Activated B cell treated with CpG ODN at 0.5 μM for 24 hours (primary cell): ENCODE measurements around the gene ACBD3. TPM values are rescaled to one million over a fixed set of nuclear protein-coding genes. Genes with fewer than 3 reads are reported as not detected.

Source experiments
- ATAC-seq: fragments of 200-7000 bp; cut with Tn5 transposase; one replicate; pipeline ENCODE4 v1.10.0; 2021; ENCODE audit warnings: low read depth, mild to moderate bottlenecking, moderate library complexity
- CTCF ChIA-PET: fragments of 350-600 bp; sonication (Branson Sonifier 250); formaldehyde crosslinking; loops from one replicate; lab custom pipeline; 2021; ENCODE audit warnings: antibody characterized with exemption; lab: Charles Lee
- POLR2A ChIA-PET: fragments of 350-600 bp; sonication (Branson Sonifier 250); formaldehyde crosslinking; loops from one replicate; lab custom pipeline; 2021; ENCODE audit warnings: antibody characterized with exemption; lab: Charles Lee
- DNase-seq: peaks from one replicate; pipeline ENCODE4 v3.0.0; 2022
- H3K27ac Mint-ChIP-seq: one replicate; pipeline ENCODE4 v1.8.0; 2020; ENCODE audit warnings: mixed read lengths
- H3K27me3 Mint-ChIP-seq: one replicate; pipeline ENCODE4 v1.8.0; 2021; ENCODE audit warnings: mixed read lengths
- H3K36me3 Mint-ChIP-seq: one replicate; pipeline ENCODE4 v1.8.0; 2021; ENCODE audit warnings: low read depth, mixed read lengths
- H3K4me1 Mint-ChIP-seq: one replicate; pipeline ENCODE4 v1.8.0; 2021; ENCODE audit warnings: mixed read lengths
- H3K4me3 Mint-ChIP-seq: one replicate; pipeline ENCODE4 v1.8.0; 2020; ENCODE audit warnings: mild to moderate bottlenecking, mixed read lengths
- H3K9me3 Mint-ChIP-seq: one replicate; pipeline ENCODE4 v1.8.0; 2020; ENCODE audit warnings: mixed read lengths
- intact Hi-C: fragments of 100-400 bp; cut with micrococcal nuclease; formaldehyde crosslinking; loops from one replicate; pipeline ENCODE4 v1.15.1; 2024
- total RNA-seq: library from RNA; stranded (reverse); gene quantifications from 2 replicates; pipeline ENCODE4 v1.2.3, GENCODE V29; 2022
- TF ChIP-seq, protein P1 (sequence below): fragments of 200-600 bp; IDR thresholded peaks from one replicate; pipeline ENCODE4 v1.8.0; 2022; ENCODE audit warnings: antibody characterized with exemption, mild to moderate bottlenecking

ACBD3 gene
- total RNA-seq, 1 donor from 2014 or later = 38.6 TPM

GRCh38 chr1:226216056-226216455 lies 29.5 kb upstream of the ACBD3 start:
- Mint-ChIP-seq H3K4me3 (no peak overlapping the region), H3K27ac (no peak overlapping the region), H3K36me3 (no peaks in the 10 kb centered on the region), H3K27me3 (no peaks in the 10 kb centered on the region), H3K4me1 (peaks cover 9% of the 10 kb centered on the region), H3K9me3 (no peaks in the 10 kb centered on the region)
- intact Hi-C loops = no loop called here
- ATAC-seq (no peak), DNase-seq (no peak)
- TF ChIP-seq, protein P1, sequence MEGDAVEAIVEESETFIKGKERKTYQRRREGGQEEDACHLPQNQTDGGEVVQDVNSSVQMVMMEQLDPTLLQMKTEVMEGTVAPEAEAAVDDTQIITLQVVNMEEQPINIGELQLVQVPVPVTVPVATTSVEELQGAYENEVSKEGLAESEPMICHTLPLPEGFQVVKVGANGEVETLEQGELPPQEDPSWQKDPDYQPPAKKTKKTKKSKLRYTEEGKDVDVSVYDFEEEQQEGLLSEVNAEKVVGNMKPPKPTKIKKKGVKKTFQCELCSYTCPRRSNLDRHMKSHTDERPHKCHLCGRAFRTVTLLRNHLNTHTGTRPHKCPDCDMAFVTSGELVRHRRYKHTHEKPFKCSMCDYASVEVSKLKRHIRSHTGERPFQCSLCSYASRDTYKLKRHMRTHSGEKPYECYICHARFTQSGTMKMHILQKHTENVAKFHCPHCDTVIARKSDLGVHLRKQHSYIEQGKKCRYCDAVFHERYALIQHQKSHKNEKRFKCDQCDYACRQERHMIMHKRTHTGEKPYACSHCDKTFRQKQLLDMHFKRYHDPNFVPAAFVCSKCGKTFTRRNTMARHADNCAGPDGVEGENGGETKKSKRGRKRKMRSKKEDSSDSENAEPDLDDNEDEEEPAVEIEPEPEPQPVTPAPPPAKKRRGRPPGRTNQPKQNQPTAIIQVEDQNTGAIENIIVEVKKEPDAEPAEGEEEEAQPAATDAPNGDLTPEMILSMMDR = no peak
- ChIA-PET POLR2A (no interaction called here), CTCF (interaction anchor here (0.6 to 0.9 kb wide), 2 partner anchors 15 to 24 kb away, joined by 3 read pairs; no protein-coding TSS in a partner anchor)

- H3K4me1 Mint-ChIP-seq = peaks cover 9% of the 10 kb centered on the region
- intact Hi-C loops = no loop called here
Observed at GRCh38 chr1:226215239-226215638, 28.7 kb upstream of the ACBD3 start.

GRCh38 chr1:226212545-226212944 lies 26.0 kb upstream of the ACBD3 start:
- intact Hi-C loops = no loop called here
- Mint-ChIP-seq H3K4me1 (peaks cover 9% of the 10 kb centered on the region), H3K9me3 (no peaks in the 10 kb centered on the region), H3K4me3 (no peak overlapping the region), H3K27ac (no peak overlapping the region), H3K27me3 (no peaks in the 10 kb centered on the region), H3K36me3 (no peaks in the 10 kb centered on the region)
- no peak for DNase-seq
- ChIA-PET POLR2A (no interaction called here), CTCF (no interaction called here)
- no peak for ATAC-seq
- TF ChIP-seq, protein P1 = no peak

More at GRCh38 chr1:226215239-226215638, 28.7 kb upstream of the ACBD3 start:
- no peak for DNase-seq
- H3K27ac Mint-ChIP-seq = no peak overlapping the region
- H3K9me3 Mint-ChIP-seq = no peaks in the 10 kb centered on the region
- POLR2A ChIA-PET = no interaction called here
- H3K4me3 Mint-ChIP-seq = no peak overlapping the region
- ATAC-seq = peak; percentile 52
- TF ChIP-seq, protein P1 = no peak
- CTCF ChIA-PET = interaction anchor here (0.9 kb wide), 1 partner anchor 15 kb away, joined by 3 read pairs; no protein-coding TSS in a partner anchor
- H3K36me3 Mint-ChIP-seq = no peaks in the 10 kb centered on the region
- H3K27me3 Mint-ChIP-seq = no peaks in the 10 kb centered on the region

- Mint-ChIP-seq H3K9me3 (no peaks in the 10 kb centered on the region), H3K27me3 (no peaks in the 10 kb centered on the region), H3K27ac (no peak overlapping the region), H3K4me1 (peaks cover 9% of the 10 kb centered on the region), H3K4me3 (no peak overlapping the region), H3K36me3 (no peaks in the 10 kb centered on the region)
- no peak for ATAC-seq
- CTCF ChIA-PET = interaction anchor here (1.2 kb wide), 1 partner anchor 9 kb away, joined by 3 read pairs; no protein-coding TSS in a partner anchor
- DNase-seq = no peak
- TF ChIP-seq, protein P1 = no peak
- intact Hi-C loops = no loop called here
- POLR2A ChIA-PET = interaction anchor here (0.5 kb wide), 1 partner anchor 17 kb away, joined by 5 read pairs; no protein-coding TSS in a partner anchor
Observed at GRCh38 chr1:226211181-226211821, 24.8 kb upstream of the ACBD3 start.

DNA sequence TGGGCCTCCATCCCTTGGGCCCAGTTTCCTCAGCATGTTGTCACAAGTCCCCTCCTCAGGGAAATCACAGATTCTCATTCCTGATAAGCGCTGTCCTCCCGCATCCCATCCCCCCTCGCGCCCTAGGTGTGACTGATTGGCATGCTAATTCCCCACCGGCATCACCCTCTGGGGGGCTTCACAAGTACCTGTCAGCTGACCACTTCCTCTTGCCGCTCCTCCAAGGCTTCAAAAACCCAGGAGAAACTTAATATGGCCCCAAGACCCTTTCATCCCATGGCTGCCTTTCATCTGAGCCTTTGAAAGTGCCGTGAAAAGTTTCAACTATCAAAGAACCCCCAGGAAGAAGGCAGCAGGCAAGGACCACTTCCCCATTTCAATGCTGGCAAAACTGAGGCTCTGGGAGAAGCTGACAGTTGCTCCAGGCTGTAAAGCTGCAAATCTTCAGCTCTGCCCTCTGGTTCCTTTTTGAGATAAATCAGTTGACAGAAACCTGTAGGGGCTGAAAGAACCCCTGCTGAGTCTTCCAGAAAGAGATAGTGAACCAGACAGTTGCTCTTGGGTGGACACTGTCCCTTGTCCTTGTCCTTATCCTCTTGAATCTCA lies 24.1 kb upstream of the ACBD3 start:
- H3K36me3 Mint-ChIP-seq = no peaks in the 10 kb centered on the region
- ChIA-PET CTCF (interaction anchor here (1.2 kb wide), 1 partner anchor 8 kb away, joined by 3 read pairs; no protein-coding TSS in a partner anchor), POLR2A (interaction anchor here (0.5 kb wide), 1 partner anchor 18 kb away, joined by 5 read pairs; no protein-coding TSS in a partner anchor)
- intact Hi-C loops = no loop called here
- no peaks in the 10 kb centered on the region for H3K9me3 Mint-ChIP-seq
- no peak overlapping the region for H3K4me3 Mint-ChIP-seq
- H3K27ac Mint-ChIP-seq = no peak overlapping the region
- no peaks in the 10 kb centered on the region for H3K27me3 Mint-ChIP-seq
- TF ChIP-seq, protein P1 = no peak
- DNase-seq (no peak), ATAC-seq (no peak)
- H3K4me1 Mint-ChIP-seq = peaks cover 7% of the 10 kb centered on the region
